Neural crest cell (in vitro differentiated cells): Measurements from ENCODE around the gene BDKRB2. TPM values are rescaled to one million over a fixed set of nuclear protein-coding genes. Genes with fewer than 3 reads are reported as not detected.
A peak's percentile ranks its signal among the peaks of the same experiment; 100 is the strongest.

Experiments
- DNase-seq: peaks from one replicate; pipeline ENCODE4 v3.0.0; 2021; ENCODE audit warnings: low read depth, mixed read lengths, low spot score
- H3K27ac Mint-ChIP-seq: one replicate; pipeline ENCODE4 v1.8.0; 2021; ENCODE audit warnings: mild to moderate bottlenecking, mixed read lengths; ENCODE audit not compliant: unreplicated experiment
- H3K27me3 Mint-ChIP-seq: 2 replicates; pipeline ENCODE4 v1.8.0; 2021; ENCODE audit warnings: low read depth, mild to moderate bottlenecking, mixed read lengths
- H3K36me3 Mint-ChIP-seq: 2 replicates; pipeline ENCODE4 v1.8.0; 2021; ENCODE audit warnings: low read depth, mild to moderate bottlenecking, mixed read lengths
- H3K4me1 Mint-ChIP-seq: 2 replicates; pipeline ENCODE4 v1.8.0; 2021; ENCODE audit warnings: mixed read lengths
- H3K4me3 Mint-ChIP-seq: one replicate; pipeline ENCODE4 v1.8.0; 2021; ENCODE audit warnings: mild to moderate bottlenecking, mixed read lengths
- H3K9me3 Mint-ChIP-seq: 2 replicates; pipeline ENCODE4 v1.8.0; 2021; ENCODE audit warnings: mixed read lengths
- total RNA-seq: library from RNA; stranded (reverse); gene quantifications from 2 replicates; pipeline ENCODE4 v1.2.1, GENCODE V29; 2021
- TF ChIP-seq, protein P1 (sequence below): fragments of 200-600 bp; sonication (generic); conservative IDR thresholded peaks from 2 replicates; pipeline ENCODE4 v1.5.0; 2021; ENCODE audit warnings: antibody characterized with exemption, mild to moderate bottlenecking

BDKRB2 gene
- total RNA-seq, 1 donor from 2014 or later = 0.09 TPM

DNA sequence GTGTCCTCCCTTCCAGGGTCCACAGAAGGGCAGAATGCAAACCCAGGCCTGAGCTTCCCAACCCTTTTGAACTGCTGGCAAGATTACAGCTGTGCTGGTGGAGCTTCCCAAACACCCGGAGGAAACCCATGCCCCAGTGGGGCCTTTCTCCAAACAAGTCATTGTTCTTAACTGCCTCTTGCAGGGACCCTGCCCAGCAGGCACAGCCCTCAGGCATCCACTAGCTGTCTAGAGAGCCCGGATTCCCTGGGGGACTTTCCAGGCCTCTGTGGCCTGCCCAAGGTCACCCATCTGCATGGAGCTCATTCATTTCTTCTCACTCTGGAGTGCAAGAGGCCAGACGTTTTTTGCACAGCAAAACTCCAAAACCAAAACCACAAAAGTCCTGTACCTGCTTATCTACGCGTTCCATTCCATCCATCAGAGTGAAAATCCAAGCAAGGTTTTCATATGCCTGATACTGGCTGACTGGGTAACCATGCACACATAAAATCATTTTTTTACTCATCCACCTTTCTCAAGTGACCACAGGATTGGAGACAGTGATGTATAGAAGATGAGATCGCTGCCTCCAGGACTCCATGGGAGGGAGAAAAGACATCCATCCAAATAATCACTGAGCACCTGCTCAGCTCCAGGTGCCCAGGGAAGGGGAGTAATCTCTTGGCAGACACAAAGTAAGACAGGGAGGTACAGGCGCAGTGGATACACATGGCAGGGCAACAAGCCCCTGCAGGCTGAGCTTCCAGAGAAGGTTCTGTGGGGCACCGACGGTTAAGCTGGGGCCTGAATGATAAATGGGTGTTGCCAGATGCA is 17.2 kb upstream of the BDKRB2 start:
- no peak overlapping the region for H3K4me3 Mint-ChIP-seq
- H3K9me3 Mint-ChIP-seq = no peaks in the 10 kb centered on the region
- no peaks in the 10 kb centered on the region for H3K36me3 Mint-ChIP-seq

DNA sequence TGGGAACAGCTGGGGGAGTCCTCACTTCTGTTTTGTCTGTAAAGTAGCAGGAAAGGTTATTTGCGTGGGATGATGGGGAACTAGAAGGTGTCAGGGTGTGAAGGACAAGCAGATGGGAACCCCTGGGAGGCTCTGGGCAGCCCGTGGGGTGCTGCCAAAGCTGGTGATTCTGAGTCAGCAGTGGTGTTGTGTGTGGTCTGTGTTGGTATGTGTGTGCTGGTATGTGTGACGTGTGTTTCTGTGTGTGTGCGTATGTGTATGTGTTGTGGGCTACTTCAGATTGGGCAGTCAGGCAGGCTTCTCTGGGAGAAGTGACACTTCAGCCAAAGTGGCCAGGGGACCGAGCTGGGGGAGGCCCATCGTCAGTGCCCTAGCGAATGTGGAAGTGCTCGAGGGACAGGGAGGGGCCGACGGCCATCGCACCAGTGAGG is 15.3 kb upstream of the BDKRB2 start:
- DNase-seq = no peak
- Mint-ChIP-seq H3K27ac (peak overlapping the region; percentile 79), H3K27me3 (peaks cover 3% of the 10 kb centered on the region), H3K36me3 (no peaks in the 10 kb centered on the region), H3K4me3 (no peak overlapping the region), H3K9me3 (no peaks in the 10 kb centered on the region), H3K4me1 (peaks cover 14% of the 10 kb centered on the region)
- TF ChIP-seq, protein P1, sequence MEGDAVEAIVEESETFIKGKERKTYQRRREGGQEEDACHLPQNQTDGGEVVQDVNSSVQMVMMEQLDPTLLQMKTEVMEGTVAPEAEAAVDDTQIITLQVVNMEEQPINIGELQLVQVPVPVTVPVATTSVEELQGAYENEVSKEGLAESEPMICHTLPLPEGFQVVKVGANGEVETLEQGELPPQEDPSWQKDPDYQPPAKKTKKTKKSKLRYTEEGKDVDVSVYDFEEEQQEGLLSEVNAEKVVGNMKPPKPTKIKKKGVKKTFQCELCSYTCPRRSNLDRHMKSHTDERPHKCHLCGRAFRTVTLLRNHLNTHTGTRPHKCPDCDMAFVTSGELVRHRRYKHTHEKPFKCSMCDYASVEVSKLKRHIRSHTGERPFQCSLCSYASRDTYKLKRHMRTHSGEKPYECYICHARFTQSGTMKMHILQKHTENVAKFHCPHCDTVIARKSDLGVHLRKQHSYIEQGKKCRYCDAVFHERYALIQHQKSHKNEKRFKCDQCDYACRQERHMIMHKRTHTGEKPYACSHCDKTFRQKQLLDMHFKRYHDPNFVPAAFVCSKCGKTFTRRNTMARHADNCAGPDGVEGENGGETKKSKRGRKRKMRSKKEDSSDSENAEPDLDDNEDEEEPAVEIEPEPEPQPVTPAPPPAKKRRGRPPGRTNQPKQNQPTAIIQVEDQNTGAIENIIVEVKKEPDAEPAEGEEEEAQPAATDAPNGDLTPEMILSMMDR = no peak

More for the DNA sequence above, 17.2 kb upstream of the BDKRB2 start:
- Mint-ChIP-seq H3K27ac (peak overlapping the region; percentile 21), H3K4me1 (peaks cover 11% of the 10 kb centered on the region), H3K27me3 (peaks cover under 1% of the 10 kb centered on the region)
- TF ChIP-seq, protein P1 = no peak
- DNase-seq = no peak

DNA sequence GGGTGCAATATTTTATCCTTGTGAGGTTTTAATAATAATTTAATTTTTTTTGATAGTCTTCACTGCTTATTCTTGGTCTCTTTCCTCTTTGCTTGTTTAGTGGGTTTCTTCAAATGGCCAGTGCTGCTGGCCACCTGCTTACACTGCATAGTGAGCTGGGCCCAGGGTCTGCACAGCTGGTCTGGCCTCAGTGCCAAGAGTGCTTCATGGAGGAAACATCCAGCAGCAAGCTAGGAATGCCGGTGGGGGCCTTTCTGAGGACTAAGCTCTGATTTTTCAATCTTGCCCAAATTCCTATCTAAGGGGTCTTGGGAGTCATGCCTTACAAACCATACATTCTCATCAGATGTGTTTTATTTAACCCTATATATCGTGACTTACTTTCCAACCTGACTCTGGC is 13.3 kb upstream of the BDKRB2 start:
- Mint-ChIP-seq H3K36me3 (no peaks in the 10 kb centered on the region), H3K9me3 (no peaks in the 10 kb centered on the region), H3K27me3 (peaks cover 3% of the 10 kb centered on the region), H3K4me3 (no peak overlapping the region), H3K4me1 (peaks cover 14% of the 10 kb centered on the region), H3K27ac (no peak overlapping the region)
- no peak for DNase-seq
- TF ChIP-seq, protein P1 = no peak

DNA sequence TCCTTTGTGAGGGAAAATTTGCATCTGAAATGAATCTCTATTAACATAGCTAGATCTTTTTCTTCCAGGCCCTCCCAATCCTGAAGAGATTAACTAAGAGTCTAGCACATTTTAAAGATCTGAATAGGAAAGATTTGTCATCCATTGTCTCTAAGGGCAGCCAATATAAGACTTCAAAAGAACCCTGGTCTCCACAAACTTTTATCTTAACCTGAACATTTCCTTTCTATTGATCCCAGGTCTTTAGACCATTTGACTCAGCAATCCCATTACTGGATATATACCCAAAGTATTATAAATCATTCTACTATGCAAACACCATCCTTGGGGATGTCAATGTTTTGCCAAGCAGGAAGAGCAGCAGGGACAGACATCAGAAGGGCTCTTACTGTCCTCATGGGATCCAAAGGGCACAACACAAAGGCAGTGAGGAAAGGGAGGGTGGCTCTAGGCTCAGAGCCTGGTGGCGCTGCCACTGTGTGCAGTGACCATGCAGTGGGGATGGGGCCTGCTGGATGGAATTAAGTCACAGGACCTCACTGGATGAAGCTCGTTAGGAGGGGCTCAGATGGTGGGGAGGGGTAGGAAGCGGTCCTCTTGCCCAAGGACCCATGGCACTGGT is 12.7 kb upstream of the BDKRB2 start:
- DNase-seq = no peak
- H3K27me3 Mint-ChIP-seq = peaks cover 3% of the 10 kb centered on the region
- TF ChIP-seq, protein P1 = no peak
- H3K4me3 Mint-ChIP-seq = no peak overlapping the region
- H3K36me3 Mint-ChIP-seq = no peaks in the 10 kb centered on the region
- H3K9me3 Mint-ChIP-seq = no peaks in the 10 kb centered on the region
- no peak overlapping the region for H3K27ac Mint-ChIP-seq
- peaks cover 9% of the 10 kb centered on the region for H3K4me1 Mint-ChIP-seq

DNA sequence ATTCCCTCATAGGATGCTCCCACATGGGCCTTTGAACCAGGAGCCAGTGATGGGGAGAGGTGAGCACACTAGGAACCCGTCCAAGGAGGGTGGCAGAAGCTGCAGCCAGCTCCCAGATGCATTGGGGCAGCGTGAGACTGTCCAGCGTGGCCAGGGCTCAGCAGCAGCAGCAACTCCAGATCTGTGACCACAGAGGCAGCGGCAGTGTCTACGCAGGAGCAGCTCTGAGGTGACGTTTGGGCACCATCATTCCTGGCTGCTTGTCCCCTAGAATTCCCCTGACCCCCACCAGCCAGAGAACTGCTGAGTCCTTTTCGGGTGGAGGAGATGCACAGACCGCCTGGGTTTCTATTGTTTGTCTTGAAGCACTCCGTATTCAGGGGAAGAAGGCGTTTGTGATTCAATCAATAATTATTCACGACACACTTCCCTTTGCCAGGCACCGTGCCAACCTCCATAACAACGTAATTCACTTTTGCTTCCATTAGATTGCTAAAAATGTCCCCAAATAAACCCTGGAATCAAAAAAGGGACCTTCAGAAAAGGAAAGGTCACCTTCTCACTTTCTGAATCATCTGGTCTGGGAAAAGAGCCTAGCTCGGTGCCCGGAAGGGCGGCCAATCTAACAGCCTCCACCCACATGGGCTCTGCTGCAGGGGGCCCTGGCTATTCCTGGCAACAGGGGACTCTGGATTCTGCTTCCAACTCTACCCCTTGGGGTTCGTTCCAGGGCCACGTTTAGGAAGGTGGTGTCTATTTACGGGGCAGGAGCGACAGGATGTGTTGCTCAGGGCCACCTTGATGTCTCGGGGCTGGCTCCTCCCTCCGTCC is 11.4 kb upstream of the BDKRB2 start:
- Mint-ChIP-seq H3K4me3 (no peak overlapping the region), H3K27ac (no peak overlapping the region), H3K36me3 (no peaks in the 10 kb centered on the region), H3K9me3 (no peaks in the 10 kb centered on the region), H3K27me3 (peaks cover 3% of the 10 kb centered on the region), H3K4me1 (peaks cover 4% of the 10 kb centered on the region)
- DNase-seq = no peak
- TF ChIP-seq, protein P1 = no peak
